ENCODE results near the gene FBXL14. TPM values are rescaled to one million over a fixed set of nuclear protein-coding genes. Genes with fewer than 3 reads are reported as not detected.
"Not testable (repeated sequence)": the region's sequence is repeated elsewhere in the genome, so short reads cannot be mapped to it uniquely, and the experiment has no call there.

Gene FBXL14
- total RNA-seq, 1 donor from 2014 or later, result 23.3 TPM

DNA sequence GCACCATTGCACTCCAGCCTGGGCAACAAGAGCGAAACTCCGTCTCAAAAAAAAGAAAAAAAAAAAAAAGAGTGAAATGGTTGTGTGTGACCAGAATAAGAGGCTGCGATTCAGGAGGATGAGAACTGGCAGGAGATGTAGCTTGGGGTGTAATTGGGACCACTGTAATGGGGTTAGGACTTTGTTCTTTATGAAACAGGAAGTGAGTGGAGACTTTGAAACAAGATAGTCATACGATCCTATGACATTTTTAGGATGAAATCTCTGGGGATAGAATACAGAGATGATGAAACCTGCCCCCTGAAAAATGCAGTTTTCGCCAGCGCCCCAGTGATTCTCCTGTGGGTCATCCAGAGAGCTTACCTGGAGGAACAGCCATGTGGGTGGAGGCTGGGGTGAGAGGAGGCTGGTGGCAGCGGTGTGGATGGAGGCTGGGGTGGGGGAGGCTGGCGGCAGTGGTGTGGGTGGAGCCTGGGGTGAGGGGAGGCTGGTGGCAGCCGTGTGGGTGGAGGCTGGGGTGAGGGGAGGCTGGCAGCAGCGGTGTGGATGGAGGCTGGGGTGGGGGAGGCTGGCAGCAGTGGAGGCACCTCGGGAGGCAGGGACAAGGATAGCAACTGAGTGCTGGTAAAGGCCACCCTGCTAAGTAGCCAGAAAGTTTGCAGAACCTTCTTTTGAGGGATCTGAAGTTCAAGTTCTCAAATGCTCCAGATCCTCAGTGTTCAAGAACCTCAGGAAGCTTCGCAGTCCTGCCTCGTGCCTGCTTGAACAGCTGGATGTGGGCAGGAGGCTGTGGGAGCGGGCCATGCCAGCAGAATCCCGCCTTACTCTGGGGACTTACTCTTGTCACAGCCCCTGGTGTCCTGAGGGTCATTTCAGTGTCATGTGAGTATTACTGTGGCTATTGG is 20.2 kb downstream of the FBXL14 start:
- DNase-seq (ENCODE audit: low spot score), result no peak

DNA sequence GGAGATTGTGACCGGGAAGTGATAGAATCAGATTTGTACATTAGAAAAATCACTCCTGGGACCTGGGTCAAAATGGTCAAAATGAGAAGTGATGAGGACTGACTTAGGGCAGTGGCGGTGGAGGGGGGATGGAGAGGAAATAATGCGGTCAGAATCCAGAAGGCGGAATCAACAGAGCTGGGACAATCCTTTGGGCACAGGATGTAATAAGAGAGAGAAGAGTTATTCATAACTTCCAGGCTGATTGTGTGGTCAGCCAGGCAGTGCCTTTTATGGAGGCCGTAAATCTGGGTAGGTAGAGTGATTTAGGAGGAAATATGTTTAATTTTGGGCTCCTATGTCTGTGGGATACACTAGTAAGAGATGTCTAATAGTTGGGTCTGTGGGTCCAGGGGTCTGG is 21.6 kb downstream of the FBXL14 start:
- DNase-seq (ENCODE audit: low spot score), result no peak

DNA sequence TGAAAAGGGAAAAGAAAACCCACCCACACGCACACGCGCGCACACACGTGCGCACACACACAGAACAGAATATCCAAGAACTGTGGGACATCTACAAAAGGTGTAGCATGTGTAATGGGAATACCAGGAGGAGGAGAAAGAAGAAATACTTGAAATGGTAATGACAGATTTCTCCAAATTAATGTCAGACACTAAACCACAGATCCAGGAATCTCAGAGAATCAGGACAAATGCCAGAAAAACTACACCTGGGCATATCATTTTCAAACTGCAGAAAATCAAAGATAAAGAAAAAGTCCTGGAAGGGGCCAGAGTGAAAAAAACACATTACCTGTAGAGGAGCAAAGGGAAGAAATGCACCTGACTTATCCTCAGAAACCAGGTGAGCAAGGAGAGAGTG is 26.5 kb downstream of the FBXL14 start:
- DNase-seq (ENCODE audit: low spot score), result no peak

DNA sequence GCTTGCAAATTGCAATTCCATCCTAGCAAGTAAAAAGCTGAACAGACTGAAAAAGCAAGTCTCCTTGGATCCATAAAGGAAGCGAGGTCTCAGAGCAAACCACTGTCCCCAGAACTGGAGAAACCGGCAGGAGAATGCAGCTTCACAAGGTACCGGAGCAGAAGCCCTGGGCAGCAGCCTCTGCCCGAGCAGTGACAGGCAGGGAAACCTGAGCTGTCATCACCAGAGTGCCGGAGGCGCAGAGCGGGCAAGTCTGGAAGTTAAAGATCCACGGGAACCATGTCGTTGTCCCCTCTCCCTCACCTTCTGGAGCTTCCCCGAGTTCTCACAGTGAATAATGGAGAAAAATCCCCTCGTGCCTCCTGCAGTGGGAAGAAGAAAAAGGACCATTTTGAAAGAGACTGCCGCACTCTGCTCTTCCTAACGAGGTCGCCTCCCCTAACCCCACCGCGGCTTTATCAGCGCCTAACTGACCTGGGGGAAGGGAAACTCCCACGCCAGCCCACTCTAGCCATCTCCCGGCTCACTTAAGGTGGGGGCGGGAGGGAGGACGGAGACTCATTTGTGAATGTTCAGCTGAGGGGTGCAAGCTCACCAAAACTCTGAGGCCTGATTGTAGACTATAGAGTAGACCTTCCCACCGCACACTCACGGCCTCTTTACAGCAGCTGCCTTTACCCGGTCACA is 27.8 kb downstream of the FBXL14 start:
- DNase-seq (ENCODE audit: low spot score), result no peak

DNA sequence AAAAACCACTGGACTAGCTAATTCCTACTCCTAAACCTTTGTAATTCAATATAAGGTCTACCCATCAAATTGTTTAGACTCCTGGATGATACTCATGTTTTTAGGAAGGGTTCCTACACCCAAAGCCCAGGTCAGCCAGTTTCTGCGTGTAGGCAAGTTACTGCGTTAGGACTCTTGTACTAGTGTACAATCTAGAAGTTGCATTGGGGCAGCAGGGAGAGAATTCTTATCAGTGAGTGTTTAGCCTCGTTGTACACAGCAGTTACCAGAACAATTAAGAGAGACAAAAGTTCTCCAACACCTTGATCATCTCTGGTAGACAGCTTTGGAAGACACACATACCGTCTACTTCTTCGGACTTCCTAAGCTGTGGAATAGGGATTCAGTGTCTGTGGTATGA is 29.2 kb downstream of the FBXL14 start:
- DNase-seq (ENCODE audit: low spot score), result no peak

DNA sequence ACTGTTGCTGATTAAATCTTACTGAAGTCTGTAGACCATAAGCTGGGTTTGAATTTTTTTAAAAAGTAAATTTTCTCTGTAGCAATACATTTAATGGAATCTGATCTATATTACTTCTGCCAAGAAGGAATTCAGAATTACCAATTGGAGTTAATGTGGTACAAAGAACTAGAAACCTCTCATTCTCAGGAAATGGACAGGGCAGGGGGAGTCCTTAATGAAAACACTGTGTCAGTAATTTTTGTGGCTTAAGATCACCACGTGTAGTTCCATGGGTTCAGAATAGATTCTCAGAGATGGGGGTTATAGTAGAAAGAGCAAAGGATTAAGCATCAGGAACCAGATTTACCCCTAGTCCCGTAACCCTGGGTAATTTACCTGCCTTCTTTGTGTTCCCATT is 30.3 kb downstream of the FBXL14 start:
- DNase-seq (ENCODE audit: low spot score), result no peak

- no peak for DNase-seq (ENCODE audit: low spot score)
Measured at GRCh38 chr12:1562813-1563407, 31.5 kb downstream of the FBXL14 start.

DNA sequence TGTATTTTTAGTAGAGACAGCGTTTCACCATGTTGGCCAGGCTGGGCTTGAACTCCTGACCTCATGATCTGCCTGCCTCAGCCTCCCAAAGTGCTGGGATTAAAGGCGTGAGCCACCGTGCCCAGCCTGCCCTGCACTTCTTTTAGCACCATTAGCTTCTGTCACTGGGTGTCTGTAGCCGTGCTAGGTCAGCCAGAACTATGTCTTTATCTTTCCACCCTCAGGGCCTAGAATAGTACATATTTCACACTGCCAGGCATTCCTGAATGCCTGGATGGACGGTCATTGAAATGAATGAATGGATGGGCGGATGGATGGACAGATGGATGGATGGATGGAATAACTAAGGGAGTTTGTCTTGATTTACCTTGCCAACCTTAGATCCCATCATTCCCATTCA is 33.7 kb downstream of the FBXL14 start:
- no peak for DNase-seq (ENCODE audit: low spot score)

DNA sequence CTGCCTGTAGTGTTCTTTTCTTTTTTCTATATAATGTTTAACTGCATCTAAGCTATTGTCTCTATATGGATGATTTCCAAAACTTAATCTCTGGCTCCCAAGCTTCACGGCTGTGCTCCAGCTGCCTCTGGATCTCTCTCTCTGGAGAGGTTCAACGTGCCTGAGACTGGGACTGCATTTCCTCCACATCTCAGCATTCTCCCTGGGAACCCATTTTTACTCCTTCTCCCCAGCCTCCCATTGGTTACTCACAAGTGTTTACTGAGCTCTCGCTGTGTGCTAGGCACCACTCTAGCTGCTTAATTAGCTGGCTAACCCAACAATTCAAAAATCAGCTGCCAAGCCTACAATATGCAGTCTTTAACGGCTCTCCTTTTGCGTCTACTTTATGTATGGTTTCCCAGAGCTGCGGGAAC is 34.7 kb downstream of the FBXL14 start:
- DNase-seq (ENCODE audit: low spot score), result no peak

DNA sequence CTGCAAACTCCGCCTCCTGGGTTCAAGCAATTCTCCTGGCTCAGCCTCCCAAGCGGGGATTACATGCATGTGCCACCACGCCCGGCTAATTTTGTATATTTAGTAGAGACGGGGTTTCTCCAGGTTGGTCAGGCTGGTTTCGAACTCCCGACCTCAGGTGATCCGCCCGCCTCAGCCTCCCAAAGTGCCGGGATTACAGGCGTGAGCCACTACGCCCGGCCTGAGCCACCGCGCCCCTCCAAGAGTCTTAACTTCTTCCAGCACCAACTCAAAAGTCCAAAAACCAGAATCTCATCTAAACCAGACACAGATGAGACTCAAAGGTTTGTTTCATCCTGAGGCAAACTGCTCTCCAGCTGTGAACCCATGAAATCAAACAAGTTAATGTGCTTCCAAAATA is 36.3 kb downstream of the FBXL14 start:
- not testable (repeated sequence) for DNase-seq (ENCODE audit: low spot score)

DNA sequence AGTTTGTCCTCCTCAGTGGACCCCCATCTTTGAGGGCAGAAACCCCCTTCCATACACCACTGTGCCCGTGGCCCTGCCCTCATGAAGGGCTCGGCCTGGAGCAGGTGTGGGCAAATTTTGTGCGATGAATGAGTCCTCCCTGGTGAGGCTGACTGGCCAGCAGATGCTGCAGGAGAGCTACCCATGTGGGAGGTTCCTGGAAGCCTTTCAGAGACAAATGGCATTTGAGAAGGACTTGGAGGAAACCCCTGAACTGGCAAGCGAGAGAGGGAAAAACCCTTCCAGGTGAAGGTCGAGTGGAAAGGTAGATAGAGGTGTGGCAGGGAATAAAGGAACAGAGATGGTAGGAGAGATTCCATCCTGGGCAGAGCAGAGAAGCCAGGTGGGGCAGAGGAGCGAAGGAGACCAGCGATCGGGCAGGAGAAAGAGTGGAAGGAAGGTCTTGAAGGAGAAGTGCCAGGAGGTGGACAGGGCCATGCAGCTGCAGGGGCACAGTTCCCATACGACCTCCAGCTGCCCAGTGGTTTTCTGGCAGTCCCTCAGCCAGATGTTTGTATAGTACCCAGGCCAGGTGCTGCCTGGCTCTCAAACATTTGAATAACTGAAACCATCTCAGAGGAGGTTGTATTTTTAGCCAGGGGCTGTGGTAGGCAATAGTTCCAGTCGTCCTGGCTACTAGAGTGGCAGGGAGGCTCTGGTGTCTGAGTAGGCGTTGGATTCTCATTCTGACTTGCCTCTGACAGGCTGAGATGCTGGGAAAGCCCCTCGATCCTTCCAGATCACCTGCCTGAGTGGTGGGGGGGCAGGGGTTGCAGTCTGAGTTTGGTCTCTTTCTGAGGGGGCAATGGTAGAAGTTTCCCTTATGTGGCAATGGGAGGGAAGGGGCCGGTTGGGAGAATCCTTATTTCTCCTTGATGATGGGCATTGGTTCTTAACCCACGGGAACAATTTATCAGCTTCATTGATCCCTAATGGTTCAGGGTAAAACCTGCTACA is 40.1 kb downstream of the FBXL14 start:
- no peak for DNase-seq (ENCODE audit: low spot score)

- no peak for DNase-seq (ENCODE audit: low spot score)
Measured at GRCh38 chr12:1553536-1553935, 40.8 kb downstream of the FBXL14 start.

DNA sequence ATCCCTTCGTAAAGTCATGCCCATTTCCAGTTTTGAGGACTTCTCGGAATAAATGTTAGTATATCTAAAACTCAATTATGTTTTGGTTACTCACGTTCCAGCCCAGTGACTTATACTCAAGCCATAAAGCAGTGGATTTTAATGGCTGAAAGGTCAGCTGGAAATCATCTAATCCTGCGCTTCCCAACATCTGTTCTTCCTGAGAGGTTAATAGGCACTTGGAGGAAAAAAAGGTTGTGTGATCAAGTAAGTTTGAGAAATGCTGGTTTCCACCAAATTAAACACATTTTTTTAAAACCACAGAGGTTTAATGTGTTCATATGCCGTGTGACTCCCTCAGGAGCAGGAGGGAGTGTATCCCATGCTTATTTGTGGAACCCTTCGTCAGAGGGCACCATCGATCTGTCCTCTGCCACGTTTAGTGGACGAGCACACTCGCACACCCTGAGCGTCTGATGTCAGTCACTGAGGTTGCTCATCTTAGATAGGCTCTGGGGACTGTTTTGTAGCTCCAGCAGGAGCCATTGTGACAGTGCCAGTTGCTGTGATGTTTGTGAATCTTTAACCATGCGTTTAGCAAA is 41.4 kb downstream of the FBXL14 start:
- no peak for DNase-seq (ENCODE audit: low spot score)

GRCh38 chr12:1552171-1552570 is 42.2 kb downstream of the FBXL14 start:
- no peak for DNase-seq (ENCODE audit: low spot score)

GRCh38 chr12:1551496-1551895 is 42.9 kb downstream of the FBXL14 start:
- DNase-seq (ENCODE audit: low spot score), result no peak

- no peak for DNase-seq (ENCODE audit: low spot score)
Measured at GRCh38 chr12:1546931-1547640, 47.3 kb downstream of the FBXL14 start.

- DNase-seq (ENCODE audit: low spot score), result no peak
Measured at GRCh38 chr12:1544996-1545700, 49.2 kb downstream of the FBXL14 start.

GRCh38 chr12:1542599-1542998 is 51.8 kb downstream of the FBXL14 start:
- DNase-seq (ENCODE audit: low spot score), result no peak

DNA sequence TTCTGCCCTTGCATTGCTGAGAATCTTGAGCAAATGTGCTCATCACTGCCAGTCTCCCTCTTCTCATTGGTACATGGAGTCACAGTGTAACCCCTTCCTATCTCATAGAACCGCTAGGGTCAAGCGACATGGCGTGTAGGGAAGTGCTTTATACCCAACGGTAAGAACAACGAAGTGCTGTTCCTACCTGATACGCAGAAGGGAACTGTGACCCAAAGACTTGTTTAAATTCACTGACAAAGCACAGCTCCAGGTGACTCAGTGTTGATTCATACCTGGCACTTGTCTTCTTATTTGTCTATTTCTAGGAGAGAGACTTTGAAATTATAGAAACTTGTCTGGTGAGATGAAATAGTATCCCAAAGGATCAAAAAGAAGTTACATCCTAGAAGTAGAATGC is 53.7 kb downstream of the FBXL14 start:
- no peak for DNase-seq (ENCODE audit: low spot score)

DNA sequence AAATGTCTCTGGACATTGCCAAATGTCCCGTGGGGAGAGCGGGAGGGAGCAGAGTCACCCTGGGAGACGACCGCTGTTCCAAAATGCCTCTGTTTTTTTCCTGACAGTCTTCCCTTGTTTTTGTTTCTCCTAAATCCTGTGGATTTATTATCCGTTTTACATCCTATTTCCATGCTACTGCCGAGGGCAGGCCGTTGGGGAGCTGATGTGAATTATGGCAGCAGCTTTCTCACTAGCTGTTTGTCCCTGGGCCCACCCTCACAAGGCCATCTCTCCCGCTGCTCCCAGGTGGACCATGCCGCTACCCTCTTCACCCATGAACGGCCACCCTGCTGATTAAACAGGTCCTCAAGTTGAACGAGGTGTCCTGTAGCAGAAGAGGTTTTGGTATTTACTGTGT is 55.2 kb downstream of the FBXL14 start:
- no peak for DNase-seq (ENCODE audit: low spot score)
